GM12878 (cell line): ENCODE measurements around the gene ADAMTSL3. TPM values are rescaled to one million over a fixed set of nuclear protein-coding genes. Genes with fewer than 3 reads are reported as not detected.

Experiments
- ATAC-seq: fragments of 200-7000 bp; cut with Tn5 transposase; 3 replicates; pipeline ENCODE4 v1.9.1; 2020; ENCODE audit warnings: mild to moderate bottlenecking, moderate library complexity
- BruUV-seq: library from RNA; stranded (reverse); fragments of 400-500 nt; replicated peaks from 2 replicates; lab custom pipeline; 2021; lab: Mats Ljungman, UMichigan
- CTCF ChIA-PET: fragments of 300-600 bp; sonication (Branson Sonifier 250); formaldehyde crosslinking; extraction: SDS; loops from one replicate; lab custom pipeline; 2021; ENCODE audit warnings: inconsistent platforms; lab: Yijun Ruan, JAX
- POLR2A ChIA-PET: fragments of 350-600 bp; formaldehyde crosslinking; extraction: SDS; loops from one replicate; lab custom pipeline; 2021; ENCODE audit warnings: inconsistent platforms; lab: Charles Lee
- RAD21 ChIA-PET: fragments of 300-600 bp; sonication (Branson Sonifier 250); formaldehyde crosslinking; loops from one replicate; lab custom pipeline; 2023; ENCODE audit warnings: antibody characterized with exemption; ENCODE audit not compliant: unreplicated experiment; lab: Charles Lee
- SMC1A ChIA-PET: fragments of 300-600 bp; sonication (Branson Sonifier 250); formaldehyde crosslinking; loops from one replicate; lab custom pipeline; 2023; ENCODE audit not compliant: unreplicated experiment, uncharacterized antibody; lab: Charles Lee
- DNase-seq: peaks from one replicate; pipeline ENCODE4 v3.0.0-alpha.2; 2011; ENCODE audit warnings: low read depth, low spot score
- FAIRE-seq: peaks from 3 replicates; lab custom pipeline; 2011; peaks lifted over from hg19 to GRCh38; lab: Jason Lieb, UNC
- H2AFZ ChIP-seq: 2 replicates; pipeline ENCODE4 v1.6.0; 2011; ENCODE audit warnings: low read depth, low read length, control low read depth; ENCODE audit not compliant: control insufficient read depth
- H3K27ac ChIP-seq: 2 replicates; pipeline ENCODE4 v1.5.1; 2011; ENCODE audit warnings: control low read depth; ENCODE audit not compliant: control insufficient read depth, insufficient read depth
- H3K27me3 ChIP-seq, 2 experiments: replicated peaks in 1 of 2; 2 replicates each; pipeline versions ENCODE4 v1.6.0 to v1.6.1; 2011; ENCODE audit warnings: low read length in 1 of 2; ENCODE audit not compliant: control insufficient read depth in 2 of 2, insufficient read depth in 2 of 2
- H3K36me3 ChIP-seq, 2 experiments: 2 replicates each; pipeline ENCODE4 v1.5.1; 2011; ENCODE audit warnings: low read length in 1 of 2; ENCODE audit not compliant: control insufficient read depth in 2 of 2, insufficient read depth in 2 of 2
- H3K4me1 ChIP-seq: 2 replicates; pipeline ENCODE4 v1.6.1; 2011; ENCODE audit warnings: mild to moderate bottlenecking, low read length, moderate library complexity, mixed read lengths; ENCODE audit not compliant: control insufficient read depth, insufficient read depth
- H3K4me2 ChIP-seq: 2 replicates; pipeline ENCODE4 v1.6.0; 2011; ENCODE audit warnings: control low read depth; ENCODE audit not compliant: control insufficient read depth, insufficient read depth
- H3K4me3 ChIP-seq: fragments of 200-600 bp; sonication (generic); 2 replicates; pipeline ENCODE4 v1.5.1; 2016
- H3K79me2 ChIP-seq: 2 replicates; pipeline ENCODE4 v1.6.0; 2011; ENCODE audit warnings: low read length; ENCODE audit not compliant: control insufficient read depth, insufficient read depth
- H3K9ac ChIP-seq: 2 replicates; pipeline ENCODE4 v1.8.0; 2011; ENCODE audit warnings: low read length, control low read depth, mixed read lengths; ENCODE audit not compliant: control insufficient read depth, insufficient read depth
- H3K9me3 ChIP-seq: replicated peaks from 3 replicates; pipeline ENCODE4 v1.5.1; 2011; ENCODE audit warnings: mild to moderate bottlenecking, low read length; ENCODE audit not compliant: control insufficient read depth, insufficient read depth
- H4K20me1 ChIP-seq: 2 replicates; pipeline ENCODE4 v1.6.0; 2011; ENCODE audit not compliant: control insufficient read depth, insufficient read depth
- ETV6 ChIP-seq, 2 experiments: fragments of 450-650 bp in 1 of 2; IDR thresholded peaks in 1 of 2; conservative IDR thresholded peaks in 1 of 2; 2 replicates each; pipeline ENCODE4 v1.6.1; 2014; ENCODE audit warnings: antibody characterized with exemption in 1 of 2, borderline replicate concordance in 1 of 2, low read depth in 1 of 2, mild to moderate bottlenecking in 1 of 2, moderate library complexity in 1 of 2
- FOS ChIP-seq: IDR thresholded peaks from 3 replicates; pipeline ENCODE4 v1.6.1; 2011; ENCODE audit warnings: borderline replicate concordance; ENCODE audit not compliant: insufficient read length; ENCODE audit errors: extremely low read depth
- LARP7 ChIP-seq: fragments of 450-650 bp; IDR thresholded peaks from 2 replicates; pipeline ENCODE4 v1.6.1; 2017; ENCODE audit warnings: mild to moderate bottlenecking
- NFYB ChIP-seq: IDR thresholded peaks from 2 replicates; pipeline ENCODE4 v1.6.1; 2011; ENCODE audit warnings: low read depth, mild to moderate bottlenecking, low read length, improper control_type of control experiment, moderate library complexity; ENCODE audit not compliant: insufficient read depth
- POLR2A ChIP-seq: IDR thresholded peaks from 2 replicates; pipeline ENCODE4 v1.6.1; 2011; ENCODE audit warnings: low read depth, mild to moderate bottlenecking, low read length
- RAD21 ChIP-seq: IDR thresholded peaks from 2 replicates; pipeline ENCODE4 v1.6.1; 2011; ENCODE audit warnings: mild to moderate bottlenecking, low read depth, low read length, moderate library complexity; ENCODE audit not compliant: insufficient read depth
- RFX5 ChIP-seq: IDR thresholded peaks from 2 replicates; pipeline ENCODE4 v1.6.1; 2011; ENCODE audit warnings: low read depth, low read length, improper control_type of control experiment
- SMC3 ChIP-seq: IDR thresholded peaks from 2 replicates; pipeline ENCODE4 v1.6.1; 2011; ENCODE audit warnings: low read length, improper control_type of control experiment, borderline replicate concordance
- TARDBP ChIP-seq: IDR thresholded peaks from 2 replicates; pipeline ENCODE4 v1.6.1; 2016; ENCODE audit warnings: borderline replicate concordance
- TCF3 ChIP-seq: IDR thresholded peaks from 2 replicates; pipeline ENCODE4 v1.6.1; 2012; ENCODE audit warnings: low read depth, mild to moderate bottlenecking, low read length, borderline replicate concordance; ENCODE audit not compliant: insufficient read depth
- WGBS: methylation state at CpG from one replicate; pipeline ENCODE4 v1.1.6; 2016; ENCODE audit warnings: low lambda C conversion rate; ENCODE audit not compliant: insufficient replicate concordance, insufficient coverage; ENCODE audit errors: missing lambda C conversion rate; 5-methylcytosine and 5-hydroxymethylcytosine counted together
- in situ Hi-C: fragments of 300-500 bp; cut with MboI; formaldehyde crosslinking; loops from 9 replicates; pipeline ENCODE4 v1.14.3; 2018; ENCODE audit warnings: mixed read lengths
- intact Hi-C: fragments of 100-400 bp; cut with micrococcal nuclease; formaldehyde crosslinking; loops from one replicate; pipeline ENCODE4 v1.14.2; 2022; ENCODE audit not compliant: unreplicated experiment
- polyA plus RNA-seq, 11 experiments: library from polyadenylated mRNA; depleted of rRNA in 4 of 11; unstranded in 6 of 11; stranded (reverse) in 5 of 11; fragments of >200 nt; fragmentation: Nextera tagmentation in 4 of 11; fragmentation: Illumina TruSeq in 1 of 11; extraction: Ambion mirVana in 4 of 11; extraction: Trizol in 1 of 11; gene quantifications; 1 replicate in 1 of 11; 2 replicates in 10 of 11; pipeline versions ENCODE4 v1.2.1 to v1.2.3, GENCODE V29; 2011 to 2016; ENCODE audit warnings: inconsistent platforms in 2 of 11, missing spikeins in 2 of 11, low read depth in 1 of 11
- total RNA-seq, 4 experiments: library from RNA; depleted of rRNA in 3 of 4; stranded (reverse); fragments of >200 nt in 3 of 4; fragmentation: Illumina TruSeq in 1 of 4; extraction: Trizol in 1 of 4; gene quantifications; 2 replicates each; pipeline versions ENCODE4 v1.2.1 to v1.2.3, GENCODE V29; 2013 to 2021
- TF ChIP-seq, protein P1 (sequence below): fragments of 450-650 bp; IDR thresholded peaks from 2 replicates; pipeline ENCODE4 v1.6.1; 2014; ENCODE audit warnings: mild to moderate bottlenecking

Gene ADAMTSL3
- total and polyA plus RNA-seq, 10 of the 15 experiments (the other 5 are each of a cell fraction or from before 2014, with no cell fraction given): 0.01 to 0.28 (median 0.13) TPM

DNA sequence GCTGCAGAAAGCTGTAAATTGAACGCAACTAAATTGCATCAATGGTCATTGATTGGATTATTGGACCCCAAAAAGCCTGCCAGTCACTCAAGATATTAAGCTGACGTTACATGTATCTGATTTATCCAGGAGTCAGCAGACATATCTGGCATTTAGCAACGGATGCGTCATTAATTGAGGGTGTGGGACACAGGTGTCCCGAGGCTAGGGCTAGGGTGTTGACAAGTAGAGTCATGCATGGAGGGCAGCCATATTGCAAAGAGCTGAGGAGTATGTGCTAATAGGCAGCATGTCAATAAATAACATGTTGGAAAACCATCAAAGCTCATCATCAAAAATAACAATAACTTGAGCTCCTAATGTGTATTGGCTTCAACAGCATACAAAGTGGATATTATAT lies 347.1 kb downstream of the ADAMTSL3 start:
- no peaks in the 10 kb centered on the region for H4K20me1 ChIP-seq
- no peak for TF ChIP-seq RFX5
- no peak for TF ChIP-seq LARP7
- no peak for TF ChIP-seq NFYB
- no peak for TF ChIP-seq ETV6 (conservative IDR thresholded peaks at IDR 0.05 in 1 of 2, IDR thresholded peaks at IDR 0.05 in 1 of 2; ENCODE audit: borderline replicate concordance in 1 of 2, low read depth in 1 of 2)
- no peak for TF ChIP-seq TARDBP
- no peak for TF ChIP-seq TCF3
- TF ChIP-seq RAD21: no peak
- no peak for TF ChIP-seq FOS
- no peak for TF ChIP-seq POLR2A
- TF ChIP-seq, protein P1, sequence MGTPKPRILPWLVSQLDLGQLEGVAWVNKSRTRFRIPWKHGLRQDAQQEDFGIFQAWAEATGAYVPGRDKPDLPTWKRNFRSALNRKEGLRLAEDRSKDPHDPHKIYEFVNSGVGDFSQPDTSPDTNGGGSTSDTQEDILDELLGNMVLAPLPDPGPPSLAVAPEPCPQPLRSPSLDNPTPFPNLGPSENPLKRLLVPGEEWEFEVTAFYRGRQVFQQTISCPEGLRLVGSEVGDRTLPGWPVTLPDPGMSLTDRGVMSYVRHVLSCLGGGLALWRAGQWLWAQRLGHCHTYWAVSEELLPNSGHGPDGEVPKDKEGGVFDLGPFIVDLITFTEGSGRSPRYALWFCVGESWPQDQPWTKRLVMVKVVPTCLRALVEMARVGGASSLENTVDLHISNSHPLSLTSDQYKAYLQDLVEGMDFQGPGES: no peak
- no peak for TF ChIP-seq SMC3
- H3K79me2 ChIP-seq: no peaks in the 10 kb centered on the region
- no peak overlapping the region for H2AFZ ChIP-seq
- ChIA-PET POLR2A (no interaction called here), SMC1A (interaction anchor here (0.7 to 2.9 kb wide), 4 partner anchors 11 to 26 kb away, joined by 3 to 7 read pairs (median 4); no protein-coding TSS in a partner anchor), CTCF (interaction anchor here (0.7 to 1.4 kb wide), 2 partner anchors 9 to 25 kb away, joined by 3 read pairs; no protein-coding TSS in a partner anchor), RAD21 (no interaction called here)
- intact Hi-C loops: no loop called here
- ATAC-seq (no peak), FAIRE-seq (no peak), DNase-seq (no peak)
- H3K4me2 ChIP-seq: no peak overlapping the region
- H3K4me1 ChIP-seq: no peaks in the 10 kb centered on the region
- no peak overlapping the region for H3K4me3 ChIP-seq
- in situ Hi-C loops: no loop called here
- H3K9me3 ChIP-seq: no peaks in the 10 kb centered on the region
- WGBS: 53% methylated on average over 5 of the region's 5 CpGs
- no peak overlapping the region for H3K27ac ChIP-seq
- no TSS peak for BruUV-seq
- no peaks in the 10 kb centered on the region for H3K36me3 ChIP-seq
- H3K27me3 ChIP-seq: no peaks in the 10 kb centered on the region
- H3K9ac ChIP-seq: no peak overlapping the region
